K562 (cell line): Measurements from ENCODE around the gene GPRC5B. TPM values are rescaled to one million over a fixed set of nuclear protein-coding genes. Genes with fewer than 3 reads are reported as not detected.

Experiments used
- ATAC-seq: fragments of 200-7000 bp; cut with Tn5 transposase; 3 replicates; pipeline ENCODE4 v1.9.1; 2020; ENCODE audit warnings: moderate library complexity
- BruUV-seq: library from RNA; stranded (reverse); fragments of 400-500 nt; replicated peaks from 2 replicates; lab custom pipeline; 2021; lab: Mats Ljungman, UMichigan
- CTCF ChIA-PET: fragments of 300-600 bp; formaldehyde crosslinking; extraction: SDS; loops from one replicate; lab custom pipeline; 2021; ENCODE audit warnings: low intra/inter-chr PET ratio; lab: Yijun Ruan, JAX
- POLR2A ChIA-PET: fragments of 300-600, 350-650 bp; sonication (Branson Sonifier 250); formaldehyde crosslinking; extraction: SDS; loops from one replicate; lab custom pipeline; 2021; ENCODE audit warnings: antibody characterized with exemption, inconsistent platforms; lab: Yijun Ruan, JAX
- DNase-seq, 4 experiments: peaks; one replicate each; pipeline versions ENCODE4 v3.0.0 to v3.0.0-alpha.2; 2011 to 2018; ENCODE audit warnings: low spot score in 3 of 4, mixed read lengths in 3 of 4; ENCODE audit errors: extremely low read depth in 1 of 4
- FAIRE-seq: peaks from 2 replicates; lab custom pipeline; 2011; peaks lifted over from hg19 to GRCh38; lab: Jason Lieb, UNC
- H2AFZ ChIP-seq: 2 replicates; pipeline ENCODE4 v1.6.0; 2011; ENCODE audit warnings: low read depth, low read length, control low read depth, inconsistent platforms
- H3K27ac ChIP-seq: fragments of 200-600 bp; 3 replicates; pipeline ENCODE4 v1.8.0; 2011; ENCODE audit warnings: low read depth, mild to moderate bottlenecking, control low read depth, inconsistent platforms, low read length, moderate library complexity, mixed read lengths; ENCODE audit errors: extremely low read depth
- H3K27me3 ChIP-seq, 2 experiments: fragments of 300-600 bp in 1 of 2; 2 replicates in 1 of 2; 3 replicates in 1 of 2; pipeline versions ENCODE4 v1.6.0 to v1.8.0; 2011; ENCODE audit warnings: inconsistent platforms in 2 of 2, low read length in 2 of 2, mild to moderate bottlenecking in 1 of 2, mixed read lengths in 1 of 2, moderate library complexity in 1 of 2; ENCODE audit not compliant: control insufficient read depth in 2 of 2, insufficient read depth in 2 of 2
- H3K36me3 ChIP-seq: fragments of 300-600 bp; 3 replicates; pipeline ENCODE4 v1.8.0; 2011; ENCODE audit warnings: mild to moderate bottlenecking, low read length, inconsistent platforms; ENCODE audit not compliant: control insufficient read depth, insufficient read depth
- H3K4me1 ChIP-seq, 2 experiments: fragments of 200-600 bp in 1 of 2; replicated peaks in 1 of 2; 2 replicates in 1 of 2; 3 replicates in 1 of 2; pipeline versions ENCODE4 v1.5.1 to v1.8.0; 2011; ENCODE audit warnings: inconsistent platforms in 2 of 2, low read length in 2 of 2, mild to moderate bottlenecking in 1 of 2, mixed read lengths in 1 of 2, moderate library complexity in 1 of 2; ENCODE audit not compliant: control insufficient read depth in 2 of 2, insufficient read depth in 2 of 2
- H3K4me2 ChIP-seq: 2 replicates; pipeline ENCODE4 v1.6.1; 2011; ENCODE audit warnings: low read length, control low read depth, inconsistent platforms, mixed read lengths; ENCODE audit not compliant: insufficient read depth
- H3K4me3 ChIP-seq: fragments of 200-600 bp; sonication (generic), shearing (Covaris generic); 2 replicates; pipeline ENCODE4 v1.5.1; 2016; ENCODE audit warnings: control low read depth, inconsistent platforms
- H3K79me2 ChIP-seq: fragments of 200-600 bp; 3 replicates; pipeline ENCODE4 v1.8.0; 2011; ENCODE audit warnings: low read length, inconsistent platforms; ENCODE audit not compliant: control insufficient read depth, insufficient read depth
- H3K9ac ChIP-seq, 2 experiments: 2 replicates each; pipeline versions ENCODE4 v1.6.0 to v1.6.1; 2011; ENCODE audit warnings: low read depth in 2 of 2, low read length in 2 of 2, control low read depth in 1 of 2, inconsistent platforms in 1 of 2, mild to moderate bottlenecking in 1 of 2, mixed read lengths in 1 of 2; ENCODE audit not compliant: insufficient read depth in 1 of 2
- H3K9me1 ChIP-seq: one replicate; pipeline ENCODE4 v1.6.0; 2011; ENCODE audit warnings: inconsistent platforms, mild to moderate bottlenecking, low read length, moderate library complexity; ENCODE audit not compliant: control insufficient read depth, insufficient read depth
- H3K9me3 ChIP-seq: replicated peaks from 2 replicates; pipeline ENCODE4 v1.5.1; 2011; ENCODE audit warnings: low read depth, low read length, inconsistent platforms; ENCODE audit not compliant: control insufficient read depth, insufficient read depth
- H4K20me1 ChIP-seq: replicated peaks from 2 replicates; pipeline ENCODE4 v1.6.1; 2011; ENCODE audit warnings: low read length, inconsistent platforms, mixed read lengths; ENCODE audit not compliant: control insufficient read depth, insufficient read depth
- MITF ChIP-seq: IDR thresholded peaks from 2 replicates; pipeline ENCODE4 v1.6.1; 2014; ENCODE audit warnings: antibody characterized with exemption
- MYC ChIP-seq, 2 experiments: fragments of 250-450 bp in 1 of 2; sonication (Bioruptor Pico) in 1 of 2; IDR thresholded peaks; 2 replicates each; pipeline versions ENCODE4 v1.5.1 to v1.6.1; 2012 to 2021; ENCODE audit warnings: low read depth in 2 of 2, borderline replicate concordance in 1 of 2, improper control_type of control experiment in 1 of 2, low read length in 1 of 2, mild to moderate bottlenecking in 1 of 2, moderate library complexity in 1 of 2
- YY1 ChIP-seq, 3 experiments: IDR thresholded peaks; 2 replicates each; pipeline ENCODE4 v1.6.1; 2011; ENCODE audit warnings: low read length in 2 of 3, mild to moderate bottlenecking in 2 of 3, moderate library complexity in 2 of 3, borderline replicate concordance in 1 of 3, control low read depth in 1 of 3, low read depth in 1 of 3; ENCODE audit not compliant: insufficient read depth in 3 of 3, insufficient replicate concordance in 2 of 3, control insufficient read depth in 1 of 3, insufficient read length in 1 of 3; ENCODE audit errors: extremely low read depth in 1 of 3
- WGBS: fragments of 100-300 bp; shearing (Covaris generic); methylation state at CpG from one replicate; pipeline ENCODE4 v1.1.6; 2016; ENCODE audit warnings: low coverage, mixed read lengths; ENCODE audit not compliant: insufficient coverage; ENCODE audit errors: missing lambda C conversion rate; 5-methylcytosine and 5-hydroxymethylcytosine counted together
- in situ Hi-C: fragments of 300-500 bp; cut with MboI; formaldehyde crosslinking; loops from 4 replicates; pipeline ENCODE4 v1.15.0; 2018; ENCODE audit warnings: inconsistent platforms, mixed read lengths
- intact Hi-C: fragments of 100-400 bp; cut with micrococcal nuclease; formaldehyde crosslinking; loops from 2 replicates; pipeline ENCODE4 v1.14.2; 2022
- polyA plus RNA-seq, 8 experiments: library from polyadenylated mRNA; depleted of rRNA in 4 of 8; stranded (reverse) in 5 of 8; unstranded in 3 of 8; fragments of >200 nt; fragmentation: Nextera tagmentation in 2 of 8; fragmentation: Illumina TruSeq in 1 of 8; extraction: Ambion mirVana in 2 of 8; extraction: Trizol in 1 of 8; gene quantifications; 2 replicates each; pipeline versions ENCODE4 v1.2.1 to v1.2.3, GENCODE V29; 2011 to 2014; ENCODE audit warnings: inconsistent platforms in 1 of 8, missing spikeins in 1 of 8
- total RNA-seq, 7 experiments: library from RNA; depleted of rRNA in 6 of 7; stranded (reverse); fragments of >200 nt in 6 of 7; fragmentation: Illumina TruSeq in 2 of 7; extraction: Trizol in 2 of 7; gene quantifications; 2 replicates each; pipeline versions ENCODE4 v1.2.1 to v1.2.3, GENCODE V29; 2011 to 2021; ENCODE audit warnings: low replicate concordance in 1 of 7

GPRC5B gene
- total and polyA plus RNA-seq, 9 of the 15 experiments (the other 6 are each of a cell fraction or from before 2014, with no cell fraction given): 0.65 to 5.5 (median 1.3) TPM

- Histone ChIP-seq H2AFZ (0 out of 2 replicates have a peak overlapping the region, but pooled peaks have one; percentile 4), H3K4me2 (no peak overlapping the region), H3K36me3 (no peaks in the 10 kb centered on the region), H3K4me1 (peaks cover 0 to 5% of the 10 kb centered on the region in 2 experiments; a peak in 3 of 5 replicates), H4K20me1 (peaks cover 14% of the 10 kb centered on the region), H3K9me1 (no peaks in the 10 kb centered on the region), H3K9ac (no peak overlapping the region), H3K9me3 (no peaks in the 10 kb centered on the region), H3K27ac (no peak overlapping the region), H3K27me3 (peaks cover 8 to 38% of the 10 kb centered on the region in 2 experiments; a peak in 4 of 5 replicates), H3K4me3 (no peak overlapping the region), H3K79me2 (no peaks in the 10 kb centered on the region)
- POLR2A ChIA-PET: interaction anchor here (0.6 to 0.9 kb wide), 2 partner anchors 14 to 185 kb away, joined by 3 read pairs; no protein-coding TSS in a partner anchor
- no TSS peak for BruUV-seq
- FAIRE-seq (no peak), ATAC-seq (no peak), DNase-seq (no peak)
- 39% methylated on average over 10 of the region's 10 CpGs for WGBS
- CTCF ChIA-PET: no interaction called here
- peak in 1 of 3 experiments; percentile 14 for TF ChIP-seq YY1 (IDR thresholded peaks at IDR 0.05; ENCODE audit: borderline replicate concordance in 1 of 3, control insufficient read depth in 1 of 3, extremely low read depth in 1 of 3, insufficient read depth in 3 of 3, insufficient read length in 1 of 3, insufficient replicate concordance in 2 of 3, low read depth in 1 of 3, low read length in 2 of 3)
- no peak for TF ChIP-seq MITF
- TF ChIP-seq MYC (IDR thresholded peaks at IDR 0.05; ENCODE audit: low read depth, low read length): no peak
- no peak for TF ChIP-seq MYC (CRISPR knock-in tag; IDR thresholded peaks at IDR 0.05; ENCODE audit: borderline replicate concordance, low read depth)
- in situ Hi-C loops: loop anchor here (25.0 kb wide), 1 partner anchor 489 kb away; no protein-coding TSS in a partner anchor
- intact Hi-C loops: no loop called here
These were observed 8.1 kb downstream of the GPRC5B start for GRCh38 chr16:19876501-19877059.
